Measurements from ENCODE around the gene NUP210L.

DNA sequence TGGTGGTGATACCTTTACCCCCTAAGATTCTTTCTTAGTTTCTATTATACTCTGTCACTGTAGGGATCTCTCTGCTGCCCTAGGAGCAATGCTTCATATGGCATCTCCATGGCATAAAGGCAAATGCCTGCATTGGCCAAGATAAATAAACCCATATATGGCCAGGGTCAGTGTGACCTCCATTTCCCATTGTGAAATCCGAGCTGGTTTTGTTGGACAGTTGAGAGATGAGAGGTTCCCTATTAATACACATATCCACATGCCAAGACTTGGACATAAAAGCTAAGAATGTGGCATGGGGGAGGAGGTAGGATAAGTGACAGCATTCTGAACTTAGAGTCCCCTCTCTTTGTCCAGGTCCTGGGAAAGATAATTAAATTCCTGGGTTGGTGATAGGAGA is 35.7 kb upstream of the NUP210L start:
- TF ChIP-seq, protein P1, sequence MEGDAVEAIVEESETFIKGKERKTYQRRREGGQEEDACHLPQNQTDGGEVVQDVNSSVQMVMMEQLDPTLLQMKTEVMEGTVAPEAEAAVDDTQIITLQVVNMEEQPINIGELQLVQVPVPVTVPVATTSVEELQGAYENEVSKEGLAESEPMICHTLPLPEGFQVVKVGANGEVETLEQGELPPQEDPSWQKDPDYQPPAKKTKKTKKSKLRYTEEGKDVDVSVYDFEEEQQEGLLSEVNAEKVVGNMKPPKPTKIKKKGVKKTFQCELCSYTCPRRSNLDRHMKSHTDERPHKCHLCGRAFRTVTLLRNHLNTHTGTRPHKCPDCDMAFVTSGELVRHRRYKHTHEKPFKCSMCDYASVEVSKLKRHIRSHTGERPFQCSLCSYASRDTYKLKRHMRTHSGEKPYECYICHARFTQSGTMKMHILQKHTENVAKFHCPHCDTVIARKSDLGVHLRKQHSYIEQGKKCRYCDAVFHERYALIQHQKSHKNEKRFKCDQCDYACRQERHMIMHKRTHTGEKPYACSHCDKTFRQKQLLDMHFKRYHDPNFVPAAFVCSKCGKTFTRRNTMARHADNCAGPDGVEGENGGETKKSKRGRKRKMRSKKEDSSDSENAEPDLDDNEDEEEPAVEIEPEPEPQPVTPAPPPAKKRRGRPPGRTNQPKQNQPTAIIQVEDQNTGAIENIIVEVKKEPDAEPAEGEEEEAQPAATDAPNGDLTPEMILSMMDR (IDR thresholded peaks at IDR 0.05): no peak
- TF ChIP-seq EP300 (IDR thresholded peaks at IDR 0.05) (no peak), POLR2AphosphoS5 (IDR thresholded peaks at IDR 0.05) (no peak), POLR2A (IDR thresholded peaks at IDR 0.05) (no peak)

Measured in stomach (tissue), 4 donors.